Activated CD4-positive, alpha-beta T cell treated with anti-CD3 and anti-CD28 coated beads, Interleukin-2, amount 50 U/mL, for 1 hour (primary cell): ENCODE results near the gene ANKRD16.
"Not testable (repeated sequence)": the region's sequence is repeated elsewhere in the genome, so short reads cannot be mapped to it uniquely, and the experiment has no call there.

Source experiments
- DNase-seq: peaks from one replicate; pipeline ENCODE4 v3.0.0-alpha.2; 2020

Gene ANKRD16

GRCh38 chr10:5902511-5903274, 13.0 kb upstream of the ANKRD16 start:
- no peak for DNase-seq

GRCh38 chr10:5900247-5900646, 10.6 kb upstream of the ANKRD16 start:
- no peak for DNase-seq

GRCh38 chr10:5898163-5898562, 8.5 kb upstream of the ANKRD16 start:
- no peak for DNase-seq

- DNase-seq, result no peak
Measured at GRCh38 chr10:5897504-5897903, 7.8 kb upstream of the ANKRD16 start.

- no peak for DNase-seq
Measured at GRCh38 chr10:5897053-5897340, 7.3 kb upstream of the ANKRD16 start.

GRCh38 chr10:5896208-5897052, 6.7 kb upstream of the ANKRD16 start:
- DNase-seq, result no peak

- DNase-seq, result no peak
Measured at GRCh38 chr10:5895804-5896203, 6.1 kb upstream of the ANKRD16 start.

- DNase-seq, result no peak
Measured at GRCh38 chr10:5895365-5895764, 5.7 kb upstream of the ANKRD16 start.

- DNase-seq, result no peak
Measured at GRCh38 chr10:5894873-5895272, 5.2 kb upstream of the ANKRD16 start.

- no peak for DNase-seq
Measured at GRCh38 chr10:5894403-5894802, 4.7 kb upstream of the ANKRD16 start.

- no peak for DNase-seq
Measured at GRCh38 chr10:5893321-5893720, 3.6 kb upstream of the ANKRD16 start.

GRCh38 chr10:5892007-5892406, 2.3 kb upstream of the ANKRD16 start:
- no peak for DNase-seq

GRCh38 chr10:5891009-5891408, 1.3 kb upstream of the ANKRD16 start:
- no peak for DNase-seq

- DNase-seq, result no peak
Measured at GRCh38 chr10:5890452-5890915, 791 bp upstream of the ANKRD16 start.

- peak; percentile 15 for DNase-seq
Measured at GRCh38 chr10:5888843-5889623, 660 bp downstream of the ANKRD16 start.

GRCh38 chr10:5888351-5888750, 1.3 kb downstream of the ANKRD16 start:
- DNase-seq, result no peak

- no peak for DNase-seq
Measured at GRCh38 chr10:5887641-5888040, 2.1 kb downstream of the ANKRD16 start.

- no peak for DNase-seq
Measured at GRCh38 chr10:5887029-5887428, 2.7 kb downstream of the ANKRD16 start.

GRCh38 chr10:5885619-5886018, 4.1 kb downstream of the ANKRD16 start:
- DNase-seq, result no peak

GRCh38 chr10:5882961-5883360, 6.7 kb downstream of the ANKRD16 start:
- DNase-seq, result no peak

- DNase-seq, result not testable (repeated sequence)
Measured at GRCh38 chr10:5877041-5877440, 12.7 kb downstream of the ANKRD16 start.

- DNase-seq, result no peak
Measured at GRCh38 chr10:5876181-5876768, 13.4 kb downstream of the ANKRD16 start.

- DNase-seq, result peak; percentile 58
Measured at GRCh38 chr10:5873515-5873995, 16.1 kb downstream of the ANKRD16 start.
